Measurements from ENCODE around the gene MFN2. TPM values are rescaled to one million over a fixed set of nuclear protein-coding genes. Genes with fewer than 3 reads are reported as not detected.
A peak's percentile ranks its signal among the peaks of the same experiment; 100 is the strongest.

Gene MFN2
- total and polyA plus RNA-seq, 2 of the 8 experiments (the other 6 are each of a cell fraction or from before 2014, with no cell fraction given) = 34.0 to 62.5 TPM

DNA sequence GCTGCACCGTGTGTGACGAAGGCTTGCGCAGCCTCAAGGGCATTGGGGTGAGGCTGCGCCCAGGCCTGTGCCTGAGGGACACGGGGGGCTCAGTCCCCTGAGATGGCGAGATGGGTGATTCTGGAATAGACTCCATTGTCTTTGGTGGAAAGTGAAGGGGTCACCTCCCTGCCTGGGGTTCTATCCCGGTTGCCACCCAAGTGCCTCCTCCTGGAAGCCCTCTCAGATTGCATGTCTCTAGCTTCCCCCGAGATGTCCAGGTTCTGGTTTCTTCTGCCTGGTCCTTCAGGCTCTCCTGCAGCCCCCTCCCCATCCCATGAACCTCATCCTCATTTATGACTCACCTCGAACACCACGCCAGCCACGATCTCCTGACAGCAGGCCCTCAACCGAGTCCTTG is 22.3 kb upstream of the MFN2 start:
- Histone ChIP-seq H3K4me1 (replicated peaks in 1 of 4; ENCODE audit: control insufficient read depth in 3 of 4, insufficient read depth in 4 of 4, low read length in 3 of 4) (no peaks in the 10 kb centered on the region), H2BK12ac (ENCODE audit: low read depth, low read length) (peak overlapping the region; percentile 9; the same call in 1 of the 2 replicates), H3K14ac (ENCODE audit: insufficient read length) (no peak overlapping the region), H3K56ac (replicated peaks; ENCODE audit: insufficient read length, low read depth, low read length) (no peak overlapping the region), H3K4me2 (ENCODE audit: insufficient read depth in 1 of 2, low read depth in 2 of 2, low read length in 2 of 2) (no peak overlapping the region), H2AK5ac (ENCODE audit: low read depth, low read length) (no peak overlapping the region), H3K27ac (ENCODE audit: low read depth, low read length) (no peak overlapping the region), H3K9me3 (ENCODE audit: insufficient read depth in 2 of 2, low read depth in 1 of 2, low read length in 1 of 2) (no peaks in the 10 kb centered on the region), H3K9ac (replicated peaks in 1 of 4; ENCODE audit: extremely low read depth in 1 of 4, low read depth in 3 of 4, low read length in 3 of 4) (no peak overlapping the region), H3K79me2 (ENCODE audit: control insufficient read depth in 1 of 2, insufficient read depth in 2 of 2, low read length in 2 of 2) (no peaks in the 10 kb centered on the region), H4K20me1 (replicated peaks in 1 of 2; ENCODE audit: control insufficient read depth in 1 of 2, insufficient read depth in 2 of 2, low read length in 2 of 2) (peaks cover 0 to 2% of the 10 kb centered on the region in 2 experiments), H3K4ac (replicated peaks; ENCODE audit: insufficient read length, low read depth, low read length) (no peak overlapping the region), H3K4me3 (ENCODE audit: extremely low read depth in 1 of 4, insufficient read depth in 2 of 4, low read depth in 3 of 4, low read length in 4 of 4) (no peak overlapping the region), H2BK15ac (ENCODE audit: low read length) (no peak overlapping the region), H3K23me2 (ENCODE audit: low read depth, low read length) (no peaks in the 10 kb centered on the region), H3K36me3 (ENCODE audit: control insufficient read depth in 2 of 4, insufficient read depth in 4 of 4, low read length in 3 of 4) (peaks cover 0 to 11% (median 4%) of the 10 kb centered on the region in 4 experiments; a peak in 6 of 8 replicates), H4K8ac (ENCODE audit: extremely low read depth, insufficient read depth, low read length) (no peak overlapping the region), H2BK20ac (ENCODE audit: low read length) (no peak overlapping the region), H3K27me3 (replicated peaks in 1 of 4; ENCODE audit: control insufficient read depth in 3 of 4, extremely low read depth in 1 of 4, insufficient read depth in 3 of 4, low read length in 3 of 4) (no peaks in the 10 kb centered on the region), H4K5ac (ENCODE audit: insufficient read length, low read depth, low read length) (no peak overlapping the region), H3K23ac (ENCODE audit: insufficient read length) (no peak overlapping the region), H2BK5ac (ENCODE audit: low read depth, low read length) (no peak overlapping the region), H4K91ac (replicated peaks; ENCODE audit: insufficient read length, low read length) (no peak overlapping the region), H3K18ac (ENCODE audit: extremely low read depth, low read length) (no peak overlapping the region), H3K79me1 (ENCODE audit: low read depth, low read length) (no peaks in the 10 kb centered on the region), H2BK120ac (replicated peaks; ENCODE audit: low read depth, low read length) (no peak overlapping the region), H2AFZ (ENCODE audit: low read length) (no peak overlapping the region)
- ChIA-PET POLR2A (ENCODE audit: partially characterized antibody) (interaction anchor here (0.5 to 5.2 kb wide), 3 partner anchors 14 to 49 kb away, joined by 4 to 29 read pairs (median 5); no protein-coding TSS in a partner anchor), CTCF (ENCODE audit: partially characterized antibody) (interaction anchor here (0.8 to 3.4 kb wide), 3 partner anchors 9 to 39 kb away, joined by 3 to 11 read pairs (median 3); no protein-coding TSS in a partner anchor)
- FAIRE-seq (no peak), DNase-seq (ENCODE audit: low read depth in 1 of 2, low spot score in 2 of 2) (no peak)
- WGBS, 2 experiments (ENCODE audit: extremely low coverage in 1 of 2, insufficient coverage in 1 of 2, insufficient read length in 1 of 2, insufficient replicate concordance in 2 of 2, low coverage in 1 of 2, low lambda C conversion rate in 2 of 2, missing lambda C conversion rate in 1 of 2) = 95% methylated on average over 12 of the region's 12 CpGs; no CpG with 5 or more reads in 1 of the 2 experiments
- TF ChIP-seq HDAC2 (IDR thresholded peaks at IDR 0.05; ENCODE audit: borderline replicate concordance in 1 of 2, low read depth in 2 of 2, low read length in 2 of 2) (no peak), CBX5 (IDR thresholded peaks at IDR 0.05; ENCODE audit: low read depth, low read length) (no peak), CREB1 (IDR thresholded peaks at IDR 0.05) (no peak), GABPA (IDR thresholded peaks at IDR 0.05; ENCODE audit: borderline replicate concordance, insufficient read depth, low read length) (no peak), EGR1 (IDR thresholded peaks at IDR 0.05; ENCODE audit: borderline replicate concordance, low read depth, low read length) (no peak), SAP30 (IDR thresholded peaks at IDR 0.05; ENCODE audit: insufficient read depth, insufficient replicate concordance, low read length) (no peak), BCL11A (IDR thresholded peaks at IDR 0.05; ENCODE audit: low read depth in 2 of 2, low read length in 2 of 2) (no peak), KDM5A (IDR thresholded peaks at IDR 0.05; ENCODE audit: low read length) (no peak), RXRA (IDR thresholded peaks at IDR 0.05; ENCODE audit: insufficient read depth, low read depth, low read length) (no peak), SUZ12 (IDR thresholded peaks at IDR 0.05; ENCODE audit: low read length) (no peak)
- TF ChIP-seq, protein P1, sequence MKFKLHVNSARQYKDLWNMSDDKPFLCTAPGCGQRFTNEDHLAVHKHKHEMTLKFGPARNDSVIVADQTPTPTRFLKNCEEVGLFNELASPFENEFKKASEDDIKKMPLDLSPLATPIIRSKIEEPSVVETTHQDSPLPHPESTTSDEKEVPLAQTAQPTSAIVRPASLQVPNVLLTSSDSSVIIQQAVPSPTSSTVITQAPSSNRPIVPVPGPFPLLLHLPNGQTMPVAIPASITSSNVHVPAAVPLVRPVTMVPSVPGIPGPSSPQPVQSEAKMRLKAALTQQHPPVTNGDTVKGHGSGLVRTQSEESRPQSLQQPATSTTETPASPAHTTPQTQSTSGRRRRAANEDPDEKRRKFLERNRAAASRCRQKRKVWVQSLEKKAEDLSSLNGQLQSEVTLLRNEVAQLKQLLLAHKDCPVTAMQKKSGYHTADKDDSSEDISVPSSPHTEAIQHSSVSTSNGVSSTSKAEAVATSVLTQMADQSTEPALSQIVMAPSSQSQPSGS (IDR thresholded peaks at IDR 0.05; ENCODE audit: low read length) = no peak

Data from H1 (cell line).